Dedifferentiated amniotic fluid mesenchymal stem cell (primary cell): ENCODE data around the gene COL7A1.

Experiments used
- DNase-seq: peaks from one replicate; pipeline ENCODE4 v3.0.0-alpha.2; 2016; ENCODE audit errors: extremely low spot score

COL7A1 gene

GRCh38 chr3:48619541-48620524 is 24.7 kb upstream of the COL7A1 start:
- DNase-seq = no peak

- DNase-seq = no peak
Observed at GRCh38 chr3:48617559-48617958, 22.4 kb upstream of the COL7A1 start.

- DNase-seq = peak; percentile 26
Observed at GRCh38 chr3:48614044-48614443, 18.9 kb upstream of the COL7A1 start.

GRCh38 chr3:48612309-48612708 is 17.2 kb upstream of the COL7A1 start:
- no peak for DNase-seq

- peak; percentile 87 for DNase-seq
Observed at GRCh38 chr3:48609088-48610005, 14.2 kb upstream of the COL7A1 start, which contains the start of gene UQCRC1. TSS of gene UQCRC1 (minus strand) at chr3:48609646. CDS start at chr3:48609620, 26 bp downstream.

- no peak for DNase-seq
Observed at GRCh38 chr3:48607519-48607918, 12.4 kb upstream of the COL7A1 start.

- no peak for DNase-seq
Observed at GRCh38 chr3:48601622-48601994, 6.5 kb upstream of the COL7A1 start.

- no peak for DNase-seq
Observed at GRCh38 chr3:48600711-48601621, 5.8 kb upstream of the COL7A1 start.

- DNase-seq = no peak
Observed at GRCh38 chr3:48599509-48600285, 4.6 kb upstream of the COL7A1 start.

DNA sequence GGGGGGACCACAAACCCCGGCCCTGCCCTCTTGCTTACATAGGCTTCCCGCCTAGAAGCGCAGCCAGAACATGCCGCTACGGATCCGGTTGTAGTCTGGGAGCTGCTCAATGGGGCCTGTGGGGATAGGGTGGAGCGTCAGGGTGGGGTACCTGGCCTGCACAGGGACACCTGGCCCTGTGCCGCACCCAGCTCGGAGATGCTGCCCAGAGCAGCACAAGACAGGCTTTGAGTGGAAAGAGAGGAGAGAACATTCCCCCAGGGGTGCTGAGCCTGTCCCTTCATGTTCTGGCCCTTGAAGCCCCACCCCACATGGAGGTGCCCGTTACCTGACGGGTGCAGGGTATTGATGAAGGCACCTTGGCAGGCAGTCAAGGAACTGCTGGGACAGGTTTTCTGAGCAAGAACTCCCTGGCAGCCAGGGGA is 4.0 kb upstream of the COL7A1 start:
- DNase-seq = no peak

- DNase-seq = peak; percentile 98
Observed at GRCh38 chr3:48598323-48599076, 3.4 kb upstream of the COL7A1 start.

DNA sequence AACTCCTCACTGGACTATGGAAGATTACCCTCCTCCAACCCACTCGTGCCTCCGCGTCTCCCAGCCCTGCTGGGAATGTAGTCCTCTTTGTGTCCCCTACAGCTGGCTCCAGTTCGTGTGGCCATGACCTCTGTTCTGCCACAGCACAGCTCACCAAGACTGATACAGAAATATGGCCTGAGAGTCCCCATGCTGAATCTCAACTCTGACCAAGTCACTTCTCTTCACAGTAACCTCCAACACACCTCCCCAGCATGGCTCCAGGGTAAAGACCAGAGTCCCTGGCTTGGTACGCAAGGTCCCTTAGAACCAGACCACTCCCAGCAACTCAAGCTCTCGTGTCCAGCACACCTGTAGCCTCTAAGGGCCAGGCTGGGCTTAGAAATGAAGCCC is 2.3 kb upstream of the COL7A1 start:
- DNase-seq = no peak

DNA sequence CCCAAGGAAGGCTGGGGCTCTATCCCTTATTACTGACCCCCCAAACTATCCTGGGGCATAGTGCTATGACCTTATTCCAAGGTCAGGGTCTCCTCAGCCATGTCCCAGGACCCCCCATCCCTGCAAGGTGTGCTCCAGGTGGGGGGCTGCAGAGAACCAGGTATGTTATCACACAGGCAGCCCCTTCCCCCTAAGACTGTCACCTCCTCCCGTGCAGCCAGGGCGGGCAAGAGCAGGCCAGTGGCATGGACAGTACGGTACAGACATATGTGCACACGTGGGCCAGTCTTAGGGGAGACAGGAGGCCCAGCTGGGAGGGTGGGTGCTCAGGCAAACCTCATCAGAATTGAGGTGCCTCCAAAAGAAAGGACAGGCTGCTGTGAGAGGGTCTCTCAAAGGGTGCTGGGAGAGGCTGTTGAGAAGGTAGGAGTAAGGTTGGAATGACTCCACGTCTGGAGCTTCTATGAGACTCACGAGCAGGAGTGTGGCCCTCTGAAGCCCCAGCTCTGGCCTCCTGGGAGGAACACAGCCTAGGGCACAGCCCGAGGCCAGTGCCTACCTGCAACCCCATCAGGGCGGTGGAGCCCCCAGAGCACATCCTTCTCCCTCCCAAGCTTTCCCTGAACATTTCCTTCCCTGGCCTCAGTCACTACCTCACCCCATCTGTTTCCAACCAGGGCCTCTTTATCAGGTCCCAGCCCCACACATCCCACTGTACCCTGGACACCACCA is 1.7 kb upstream of the COL7A1 start:
- DNase-seq = no peak

DNA sequence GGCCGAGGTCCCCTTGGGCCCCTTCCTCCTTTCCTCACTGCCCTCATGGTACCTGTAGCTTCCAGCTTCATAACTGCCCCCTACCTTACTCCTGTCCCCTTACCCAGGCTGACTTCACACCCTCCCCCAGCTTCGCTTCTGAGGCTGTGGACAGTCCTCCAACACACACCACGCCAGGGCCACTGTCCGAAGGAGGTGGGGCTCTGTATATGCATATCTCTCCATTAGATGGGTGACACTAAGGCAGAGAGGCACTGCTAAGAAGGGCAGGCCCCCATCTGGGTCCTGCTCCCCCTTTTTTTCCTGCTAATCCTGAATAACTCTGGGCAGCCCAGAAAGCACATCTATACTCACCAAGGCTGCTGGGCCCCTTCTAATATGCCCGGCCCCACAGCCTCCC is 1.0 kb upstream of the COL7A1 start:
- no peak for DNase-seq

DNA sequence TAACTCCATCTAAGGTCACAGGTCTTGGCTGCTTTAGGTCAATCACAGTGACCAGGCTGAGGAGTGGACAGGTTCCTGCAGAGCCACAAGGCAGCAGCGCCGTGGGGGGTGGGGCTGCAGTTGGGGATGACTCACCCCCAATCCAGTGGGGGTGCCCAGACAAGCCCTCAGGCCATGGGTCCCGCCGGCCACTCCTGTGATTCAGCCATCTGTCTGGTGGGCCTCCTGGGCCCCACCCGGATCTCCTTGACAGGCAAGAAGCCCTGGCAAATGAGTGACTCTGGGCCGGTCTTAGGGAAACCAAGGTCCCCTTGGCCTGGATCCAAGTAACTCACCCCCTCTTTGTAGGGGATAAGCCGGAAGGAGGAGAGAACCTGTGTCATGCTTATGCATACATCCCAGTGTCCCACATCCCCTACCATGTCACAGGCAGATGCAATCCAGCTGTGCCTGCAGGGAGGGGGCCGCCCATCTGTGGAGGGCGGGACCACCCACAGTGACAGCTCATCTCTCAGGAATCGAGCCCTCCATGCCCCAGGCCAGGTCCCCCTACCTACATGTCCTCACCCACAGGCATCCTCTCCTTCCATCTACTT is 495 bp upstream of the COL7A1 start:
- DNase-seq = peak; percentile 69

DNA sequence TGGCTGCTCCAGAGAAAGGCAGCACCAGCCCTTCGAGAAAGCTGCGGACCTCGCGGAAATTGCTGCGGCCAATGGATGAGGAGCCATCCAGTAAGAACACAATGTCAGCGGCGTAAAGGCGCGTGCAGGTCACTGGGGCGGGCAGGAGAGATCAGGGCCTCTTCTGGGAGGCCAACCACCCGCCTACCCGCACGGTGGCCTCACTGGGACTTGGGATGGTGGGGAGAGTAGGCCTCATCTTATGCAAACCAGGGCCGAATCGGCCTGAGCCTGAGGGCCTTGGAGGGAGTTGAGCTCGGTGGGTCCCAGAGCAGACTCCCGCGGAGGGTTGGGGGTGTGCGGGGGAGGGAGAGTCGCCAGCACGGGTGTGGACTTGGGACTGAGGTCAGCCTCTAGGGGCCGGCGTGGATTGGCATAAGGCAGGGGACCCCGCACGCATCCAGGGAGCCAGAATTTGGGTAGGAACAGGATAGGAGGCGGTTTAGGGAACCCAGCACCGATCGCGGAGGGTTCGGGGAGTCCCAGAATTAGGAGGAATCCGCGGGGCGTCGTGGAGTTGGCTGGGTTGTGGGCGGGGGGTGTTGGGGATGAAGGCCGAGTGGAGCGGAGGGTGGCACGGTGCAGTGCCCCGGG is 596 bp downstream of the COL7A1 start:
- no peak for DNase-seq

GRCh38 chr3:48593337-48593736 is 1.8 kb downstream of the COL7A1 start:
- DNase-seq = no peak

DNA sequence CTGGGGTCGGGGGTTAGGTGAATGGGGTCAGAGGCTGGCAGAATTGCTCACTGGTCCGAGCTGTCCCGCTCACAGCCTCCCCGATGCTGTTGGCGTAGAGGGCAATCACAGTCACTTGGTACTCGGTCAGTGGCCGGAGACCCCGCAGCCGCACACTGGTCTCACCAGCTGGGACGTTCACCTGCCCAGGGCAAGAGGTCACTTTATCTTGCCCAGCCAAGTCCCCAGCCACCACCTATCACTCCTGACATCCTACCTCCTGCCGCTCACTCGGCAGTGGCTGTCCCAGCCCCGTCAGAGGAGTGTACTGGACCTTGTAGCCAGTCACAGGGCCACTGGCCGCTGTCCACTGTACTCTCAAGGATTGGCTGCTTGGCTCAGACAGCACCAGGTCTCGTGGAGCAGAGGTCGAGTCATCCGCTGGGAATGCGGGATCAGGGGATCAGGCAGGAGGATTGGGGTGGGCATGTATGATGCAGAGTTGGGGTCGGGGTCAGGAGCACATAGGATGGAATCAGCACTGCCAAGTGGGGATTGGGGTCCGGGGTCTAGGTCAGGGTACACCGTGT is 2.5 kb downstream of the COL7A1 start:
- no peak for DNase-seq
